Nephron (organoid): Measurements from ENCODE around the gene FOXL2.

ENCODE experiments used
- H3K27ac Mint-ChIP-seq, 3 experiments: 2 replicates each; pipeline ENCODE4 v1.8.0; 2020; ENCODE audit warnings: mixed read lengths in 3 of 3, mild to moderate bottlenecking in 2 of 3, moderate library complexity in 1 of 3
- H3K27me3 Mint-ChIP-seq: 2 replicates; pipeline ENCODE4 v1.8.0; 2021; ENCODE audit warnings: low read depth, mild to moderate bottlenecking, moderate library complexity, mixed read lengths
- H3K36me3 Mint-ChIP-seq: 2 replicates; pipeline ENCODE4 v1.8.0; 2020; ENCODE audit warnings: low read depth, mixed read lengths
- H3K4me1 Mint-ChIP-seq: 2 replicates; pipeline ENCODE4 v1.8.0; 2020; ENCODE audit warnings: mixed read lengths
- H3K4me3 Mint-ChIP-seq, 3 experiments: 2 replicates each; pipeline ENCODE4 v1.8.0; 2020; ENCODE audit warnings: mild to moderate bottlenecking in 3 of 3, mixed read lengths in 3 of 3, moderate library complexity in 2 of 3
- H3K9me3 Mint-ChIP-seq: 2 replicates; pipeline ENCODE4 v1.8.0; 2020; ENCODE audit warnings: mixed read lengths
- TF ChIP-seq, protein P1 (sequence below), 3 experiments: fragments of 200-600 bp; sonication (generic); IDR thresholded peaks; one replicate each; pipeline ENCODE4 v1.5.0; 2021; ENCODE audit warnings: antibody characterized with exemption in 3 of 3; ENCODE audit not compliant: unreplicated experiment in 3 of 3

FOXL2 gene

DNA sequence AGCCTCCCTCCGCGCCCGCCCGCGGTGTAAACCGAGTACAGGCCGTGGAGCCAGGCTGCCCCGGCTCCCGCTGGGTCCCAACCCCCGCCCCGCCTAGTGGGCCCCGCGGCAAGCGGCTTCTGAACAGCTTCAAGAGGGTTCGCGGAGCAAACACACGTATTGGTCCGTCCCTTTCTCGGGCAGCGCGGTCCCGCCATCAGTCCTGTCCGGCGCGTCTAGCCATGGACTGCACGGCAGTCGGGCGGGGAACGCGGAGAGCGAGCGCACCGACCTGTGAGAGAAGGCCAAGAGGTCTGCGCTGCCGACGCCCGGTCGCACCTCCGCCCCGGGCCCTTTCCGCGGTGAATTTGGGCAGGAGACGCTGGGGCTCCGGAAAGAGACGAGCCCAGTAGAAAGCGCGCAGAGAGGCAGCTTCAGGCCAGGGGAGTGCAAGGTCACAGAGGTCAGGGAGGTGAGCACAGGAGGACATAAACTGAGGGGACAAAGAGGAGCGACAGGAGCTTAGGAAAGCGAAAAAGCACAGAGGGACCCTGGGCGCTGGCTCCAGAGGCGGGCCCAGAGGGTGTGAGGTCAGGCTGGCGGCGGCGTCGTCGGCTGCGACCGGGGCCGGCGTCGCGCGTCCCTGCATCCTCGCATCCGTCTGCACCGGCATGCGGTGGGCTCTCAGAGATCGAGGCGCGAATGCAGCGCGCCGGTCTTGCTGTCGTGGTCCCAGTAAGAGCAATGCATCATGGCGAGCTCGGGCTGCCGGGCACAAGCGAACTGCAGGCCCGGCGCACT lies 1.8 kb downstream of the FOXL2 start:
- H3K27ac Mint-ChIP-seq, result no peak overlapping the region
- H3K27me3 Mint-ChIP-seq, result peaks cover 95% of the 10 kb centered on the region
- H3K36me3 Mint-ChIP-seq, result no peaks in the 10 kb centered on the region
- H3K4me1 Mint-ChIP-seq, result peaks cover 30% of the 10 kb centered on the region
- TF ChIP-seq, protein P1, sequence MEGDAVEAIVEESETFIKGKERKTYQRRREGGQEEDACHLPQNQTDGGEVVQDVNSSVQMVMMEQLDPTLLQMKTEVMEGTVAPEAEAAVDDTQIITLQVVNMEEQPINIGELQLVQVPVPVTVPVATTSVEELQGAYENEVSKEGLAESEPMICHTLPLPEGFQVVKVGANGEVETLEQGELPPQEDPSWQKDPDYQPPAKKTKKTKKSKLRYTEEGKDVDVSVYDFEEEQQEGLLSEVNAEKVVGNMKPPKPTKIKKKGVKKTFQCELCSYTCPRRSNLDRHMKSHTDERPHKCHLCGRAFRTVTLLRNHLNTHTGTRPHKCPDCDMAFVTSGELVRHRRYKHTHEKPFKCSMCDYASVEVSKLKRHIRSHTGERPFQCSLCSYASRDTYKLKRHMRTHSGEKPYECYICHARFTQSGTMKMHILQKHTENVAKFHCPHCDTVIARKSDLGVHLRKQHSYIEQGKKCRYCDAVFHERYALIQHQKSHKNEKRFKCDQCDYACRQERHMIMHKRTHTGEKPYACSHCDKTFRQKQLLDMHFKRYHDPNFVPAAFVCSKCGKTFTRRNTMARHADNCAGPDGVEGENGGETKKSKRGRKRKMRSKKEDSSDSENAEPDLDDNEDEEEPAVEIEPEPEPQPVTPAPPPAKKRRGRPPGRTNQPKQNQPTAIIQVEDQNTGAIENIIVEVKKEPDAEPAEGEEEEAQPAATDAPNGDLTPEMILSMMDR (IDR thresholded peaks at IDR 0.05; ENCODE audit: unreplicated experiment in 3 of 3), result no peak
- no peaks in the 10 kb centered on the region for H3K9me3 Mint-ChIP-seq
- H3K4me3 Mint-ChIP-seq, result peak overlapping the region; percentile 77 to 81 (median 77)

DNA sequence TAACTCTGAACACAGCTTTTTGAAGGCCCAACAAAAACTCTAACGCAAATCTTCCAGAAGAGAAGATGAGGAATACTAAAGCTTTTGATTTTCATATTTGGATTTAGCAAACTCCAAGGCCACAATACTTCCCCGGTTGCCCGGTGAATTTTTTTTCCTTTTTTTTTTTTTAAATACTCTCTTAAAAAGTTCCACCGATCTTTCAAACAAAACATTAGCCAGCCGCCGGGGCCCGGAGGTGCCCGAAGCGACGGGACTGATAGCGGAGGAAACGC lies 2.3 kb downstream of the FOXL2 start:
- H3K4me1 Mint-ChIP-seq, result peaks cover 30% of the 10 kb centered on the region
- TF ChIP-seq, protein P1 (IDR thresholded peaks at IDR 0.05; ENCODE audit: unreplicated experiment in 3 of 3), result no peak
- H3K4me3 Mint-ChIP-seq, result peak overlapping the region; percentile 40 to 59 (median 53)
- no peak overlapping the region for H3K27ac Mint-ChIP-seq
- peaks cover 95% of the 10 kb centered on the region for H3K27me3 Mint-ChIP-seq
- H3K9me3 Mint-ChIP-seq, result no peaks in the 10 kb centered on the region
- no peaks in the 10 kb centered on the region for H3K36me3 Mint-ChIP-seq

DNA sequence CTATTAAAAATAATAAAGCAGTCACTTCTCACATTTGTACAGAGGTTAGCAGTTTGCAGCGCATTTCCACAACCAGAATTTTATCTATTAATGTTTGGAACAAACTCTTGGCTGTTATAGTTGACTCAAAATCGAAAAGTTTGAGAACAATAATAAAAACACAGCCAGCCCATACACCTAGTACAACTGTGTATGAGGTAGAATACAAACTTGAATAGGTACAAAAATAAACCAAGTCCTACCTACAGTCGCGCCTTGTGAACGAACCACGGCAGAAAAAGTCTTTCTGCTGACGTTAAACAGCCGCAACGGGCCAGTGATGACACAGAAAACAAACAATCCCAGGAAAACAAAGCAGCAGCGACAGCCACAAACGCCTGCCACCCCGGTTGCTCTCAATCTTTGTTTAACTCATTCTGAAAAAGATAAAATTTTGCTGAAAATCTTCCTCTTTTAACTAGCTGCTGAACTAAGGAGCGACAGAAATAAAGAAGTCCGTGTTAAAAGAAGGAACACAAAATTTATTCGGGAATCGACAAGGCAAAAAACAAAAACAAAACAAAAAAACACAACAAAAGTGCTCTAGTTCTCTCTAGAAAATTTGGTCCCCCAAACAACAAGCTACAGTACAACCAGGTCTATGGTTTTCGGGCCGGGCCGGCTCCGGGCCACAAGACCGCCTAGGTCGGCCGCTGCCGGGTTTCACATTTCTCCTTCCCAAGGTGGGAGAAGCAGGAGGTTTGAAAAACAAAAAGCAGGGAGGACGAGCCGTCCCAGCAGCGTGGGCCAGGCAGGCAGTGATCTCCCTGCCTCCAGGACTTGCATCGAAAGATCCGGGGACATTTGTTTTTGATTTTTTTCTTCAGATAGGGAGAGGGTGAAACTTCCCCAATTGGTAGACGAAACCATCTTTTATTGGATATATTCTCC lies 2.9 kb downstream of the FOXL2 start:
- TF ChIP-seq, protein P1 (IDR thresholded peaks at IDR 0.05; ENCODE audit: unreplicated experiment in 3 of 3), result no peak
- peaks cover 25% of the 10 kb centered on the region for H3K4me1 Mint-ChIP-seq
- H3K9me3 Mint-ChIP-seq, result no peaks in the 10 kb centered on the region

DNA sequence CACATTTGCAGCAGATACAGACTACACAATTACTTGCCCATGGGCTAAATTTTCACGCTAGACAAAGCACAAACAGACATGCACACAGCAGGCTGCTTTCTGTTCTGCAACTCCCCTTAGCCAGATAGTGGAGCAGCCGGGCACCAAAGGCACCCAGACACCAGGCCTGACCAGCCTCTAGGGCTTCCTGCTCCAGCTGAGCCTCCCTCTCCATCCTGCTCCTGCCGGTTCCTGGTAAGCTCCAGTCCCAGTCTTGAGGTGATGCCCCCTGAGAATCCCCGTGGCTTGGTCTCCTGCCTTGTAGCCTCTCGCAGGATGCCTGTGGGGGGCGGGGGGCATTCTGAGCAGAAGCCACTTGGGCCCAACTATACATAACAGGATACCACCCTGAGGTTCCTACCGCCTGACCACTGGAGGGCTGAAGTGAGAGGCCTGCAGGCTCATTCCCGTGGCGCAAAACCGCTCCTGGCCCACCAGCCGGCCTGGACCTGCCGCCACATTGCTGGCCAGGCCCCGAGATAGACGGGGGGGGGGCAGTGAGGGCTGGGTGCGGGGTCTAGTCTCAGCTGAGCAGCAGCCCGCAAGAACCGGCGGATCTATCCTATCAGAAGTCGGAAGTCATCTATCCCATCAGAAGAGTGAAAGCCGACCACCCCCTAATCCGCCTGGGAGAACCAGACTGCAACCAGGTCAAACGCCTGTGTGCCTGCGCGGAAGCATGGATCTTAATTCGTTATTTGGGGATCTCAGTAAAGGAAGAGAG lies 3.9 kb downstream of the FOXL2 start:
- no peaks in the 10 kb centered on the region for H3K36me3 Mint-ChIP-seq
- peaks cover 27% of the 10 kb centered on the region for H3K4me1 Mint-ChIP-seq
- peak overlapping the region in 1 of 3 experiments; percentile 3 for H3K4me3 Mint-ChIP-seq
- no peak overlapping the region for H3K27ac Mint-ChIP-seq
- H3K9me3 Mint-ChIP-seq, result no peaks in the 10 kb centered on the region
- TF ChIP-seq, protein P1 (IDR thresholded peaks at IDR 0.05; ENCODE audit: unreplicated experiment in 3 of 3), result no peak
- H3K27me3 Mint-ChIP-seq, result peaks cover 95% of the 10 kb centered on the region

More for the DNA sequence above, 2.9 kb downstream of the FOXL2 start:
- Mint-ChIP-seq H3K36me3 (no peaks in the 10 kb centered on the region), H3K27ac (no peak overlapping the region), H3K27me3 (peaks cover 95% of the 10 kb centered on the region), H3K4me3 (peak overlapping the region; percentile 40 to 59 (median 53))

DNA sequence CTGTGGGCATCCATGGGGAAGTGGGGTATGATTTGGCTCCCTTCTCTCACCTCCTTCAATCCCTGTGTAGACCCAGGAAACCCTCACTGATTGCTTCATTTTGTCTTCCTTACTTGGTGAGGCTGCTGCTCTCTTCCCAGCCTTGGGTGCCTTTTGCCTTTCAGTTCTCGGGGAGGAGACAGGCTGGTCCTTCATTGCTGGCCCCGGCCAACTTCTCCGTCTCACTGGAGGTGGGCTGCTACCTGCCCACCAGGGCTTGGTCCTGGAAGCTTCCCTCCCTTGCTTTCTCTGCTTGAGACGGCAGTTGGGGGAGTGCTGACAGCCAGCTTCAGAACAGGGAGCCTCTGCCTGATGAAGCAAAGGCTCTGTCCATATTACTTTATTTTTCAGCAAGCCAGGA lies 4.7 kb downstream of the FOXL2 start:
- TF ChIP-seq, protein P1 (IDR thresholded peaks at IDR 0.05; ENCODE audit: unreplicated experiment in 3 of 3), result no peak
- Mint-ChIP-seq H3K36me3 (no peaks in the 10 kb centered on the region), H3K4me1 (peaks cover 25% of the 10 kb centered on the region), H3K27me3 (peaks cover 95% of the 10 kb centered on the region), H3K9me3 (no peaks in the 10 kb centered on the region), H3K4me3 (peak overlapping the region in 1 of 3 experiments; percentile 3), H3K27ac (no peak overlapping the region)
